GM10847 (cell line): ENCODE results near the gene SLC16A11.

ENCODE experiments used
- POLR2A ChIP-seq: IDR thresholded peaks from 2 replicates; pipeline ENCODE4 v1.6.1; 2011; ENCODE audit not compliant: insufficient read length; ENCODE audit errors: extremely low read depth

The SLC16A11 gene

DNA sequence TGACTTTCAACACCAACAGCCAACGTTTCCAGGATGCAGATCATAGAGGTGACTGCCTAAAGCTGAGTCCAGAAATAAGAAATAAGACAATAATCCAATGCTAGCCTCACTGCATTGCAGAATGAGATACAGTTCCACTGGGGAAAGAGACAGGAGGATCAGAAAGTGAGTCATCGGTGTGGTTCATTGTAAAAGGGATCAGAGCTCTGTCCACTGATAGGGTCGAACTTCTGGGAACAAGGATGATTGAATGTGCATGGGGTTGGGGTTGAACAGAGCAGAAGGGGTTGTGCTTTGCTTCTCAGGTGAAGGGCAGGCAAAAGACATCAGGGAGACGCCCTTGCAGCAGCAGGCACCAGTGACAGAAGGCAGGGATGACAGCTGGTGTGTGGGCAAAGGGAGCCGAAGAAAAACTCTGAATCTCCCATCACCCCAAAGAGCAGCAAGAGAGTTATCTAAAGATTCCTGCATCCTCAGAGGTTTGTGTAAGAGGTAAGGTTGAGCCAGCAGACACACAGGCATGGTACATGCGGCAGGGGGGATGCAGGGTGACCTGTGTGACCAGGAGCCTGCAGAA, 19.7 kb upstream of the SLC16A11 start:
- no peak for TF ChIP-seq POLR2A

DNA sequence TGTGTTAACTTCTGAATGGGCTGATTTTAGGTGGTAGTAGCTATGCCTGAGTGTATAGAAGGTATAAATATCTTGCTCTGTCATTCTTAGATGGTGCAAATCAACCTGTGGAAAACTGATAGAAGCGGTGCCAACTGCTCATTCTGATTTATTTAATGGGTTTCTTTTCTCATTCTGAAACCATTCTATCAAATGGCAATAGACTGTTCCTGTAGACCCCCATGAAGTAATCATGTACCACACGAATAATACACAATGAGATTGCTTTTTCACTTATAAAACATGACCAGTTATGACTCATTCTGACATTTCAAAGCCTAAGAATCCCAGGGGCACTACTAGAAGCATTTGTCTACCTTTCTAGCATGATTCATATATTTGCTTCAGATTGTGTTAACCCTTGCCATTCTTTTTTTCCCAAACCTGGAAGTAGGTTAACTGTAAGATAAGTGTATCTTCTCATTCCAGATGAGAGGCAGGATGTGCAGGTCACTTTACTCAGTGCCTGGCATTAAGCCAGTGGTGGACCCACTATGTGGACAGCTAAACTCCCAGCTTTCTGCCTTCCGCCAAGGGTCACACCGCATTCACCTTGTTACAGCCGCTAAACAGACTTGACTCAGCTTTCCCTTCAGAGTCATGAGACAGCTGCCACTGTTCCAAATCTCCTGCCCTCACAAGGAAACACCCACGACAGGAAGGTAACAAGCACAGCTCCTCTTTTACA, 16.4 kb upstream of the SLC16A11 start:
- no peak for TF ChIP-seq POLR2A

DNA sequence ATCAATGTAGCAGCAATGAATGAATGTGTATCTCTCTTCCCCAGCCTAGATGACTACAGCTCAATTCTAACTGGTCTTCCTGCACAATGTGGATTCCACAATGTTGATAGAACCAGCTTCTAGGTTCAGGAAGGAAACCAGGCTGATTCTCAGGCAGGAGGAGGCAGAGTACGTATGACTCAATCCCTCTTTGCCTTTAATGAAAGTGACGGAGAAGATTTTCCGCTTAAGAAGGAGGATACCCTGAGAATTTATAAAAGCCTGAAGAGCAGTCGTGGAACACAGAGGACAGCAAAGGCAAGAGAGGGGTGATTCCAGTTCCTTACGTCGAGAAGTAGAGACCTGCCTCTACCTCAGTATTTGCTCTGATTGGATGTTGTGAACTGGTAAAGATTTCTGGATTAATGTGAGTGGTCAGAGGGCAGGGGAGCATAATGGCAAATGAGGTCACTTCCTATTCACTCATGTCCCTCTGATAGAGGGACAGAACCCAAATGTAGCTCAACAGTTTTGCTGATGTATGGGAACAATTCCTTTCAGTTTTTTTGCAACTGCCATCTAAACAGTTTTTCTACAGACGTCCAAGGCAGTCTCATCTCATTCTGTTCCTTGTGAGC, 15.0 kb upstream of the SLC16A11 start:
- TF ChIP-seq POLR2A, result no peak

DNA sequence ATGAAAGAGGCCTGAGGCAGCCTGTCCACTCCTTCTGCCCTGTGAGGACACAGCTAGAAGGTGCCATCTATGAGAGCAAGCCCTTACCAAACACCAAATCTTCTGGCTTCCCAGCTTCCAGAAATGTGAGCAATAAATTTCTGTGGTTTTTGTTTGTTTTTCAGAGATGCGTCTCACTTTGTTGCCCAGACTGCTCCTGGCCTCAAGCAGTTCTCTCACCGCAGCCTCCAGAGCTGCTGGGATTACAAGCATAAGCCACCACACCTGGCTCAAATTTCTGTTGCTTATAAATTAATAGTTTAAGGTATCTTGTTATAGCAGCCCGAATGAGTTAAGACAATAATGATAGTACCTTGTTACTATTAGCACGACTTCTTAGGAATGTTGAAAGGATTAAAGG, 12.5 kb upstream of the SLC16A11 start:
- no peak for TF ChIP-seq POLR2A

DNA sequence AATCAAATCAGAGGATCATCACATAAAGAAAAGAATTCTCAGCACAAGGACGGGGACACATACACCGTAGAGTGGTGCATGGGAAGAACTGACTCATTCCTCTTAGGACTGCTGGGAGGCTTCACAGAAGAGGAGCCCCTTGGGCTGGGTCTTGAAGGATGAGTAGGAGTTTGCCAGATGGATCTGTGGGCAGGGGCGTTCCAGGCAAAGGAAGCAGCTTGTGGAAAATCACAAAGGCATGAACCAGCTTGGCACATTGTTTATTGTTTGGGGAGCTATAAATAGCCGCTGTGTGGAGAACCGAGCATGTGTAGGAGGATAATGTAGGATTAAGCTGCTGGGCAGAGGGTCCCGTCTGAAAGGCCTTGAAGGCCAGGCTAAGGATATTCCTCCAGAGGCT, 5.1 kb upstream of the SLC16A11 start:
- TF ChIP-seq POLR2A, result no peak

DNA sequence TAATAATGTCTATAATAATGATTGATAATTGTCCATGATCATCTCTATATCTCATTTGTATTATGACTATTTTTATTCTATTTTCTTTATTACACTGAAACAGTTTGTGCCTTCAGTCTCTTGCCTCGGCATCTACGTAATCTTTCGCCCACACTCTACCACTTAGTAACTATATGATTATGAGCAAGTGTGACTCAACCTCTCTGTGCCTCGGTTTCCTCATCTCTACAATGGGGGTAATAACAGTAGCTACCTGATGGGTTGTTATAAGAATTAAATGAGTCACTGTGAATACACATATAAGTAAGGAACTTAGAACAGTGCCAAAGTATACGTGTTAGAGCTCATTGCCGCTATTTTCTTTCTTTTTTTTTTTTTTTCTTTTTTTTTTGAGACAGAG, 3.7 kb upstream of the SLC16A11 start:
- no peak for TF ChIP-seq POLR2A

DNA sequence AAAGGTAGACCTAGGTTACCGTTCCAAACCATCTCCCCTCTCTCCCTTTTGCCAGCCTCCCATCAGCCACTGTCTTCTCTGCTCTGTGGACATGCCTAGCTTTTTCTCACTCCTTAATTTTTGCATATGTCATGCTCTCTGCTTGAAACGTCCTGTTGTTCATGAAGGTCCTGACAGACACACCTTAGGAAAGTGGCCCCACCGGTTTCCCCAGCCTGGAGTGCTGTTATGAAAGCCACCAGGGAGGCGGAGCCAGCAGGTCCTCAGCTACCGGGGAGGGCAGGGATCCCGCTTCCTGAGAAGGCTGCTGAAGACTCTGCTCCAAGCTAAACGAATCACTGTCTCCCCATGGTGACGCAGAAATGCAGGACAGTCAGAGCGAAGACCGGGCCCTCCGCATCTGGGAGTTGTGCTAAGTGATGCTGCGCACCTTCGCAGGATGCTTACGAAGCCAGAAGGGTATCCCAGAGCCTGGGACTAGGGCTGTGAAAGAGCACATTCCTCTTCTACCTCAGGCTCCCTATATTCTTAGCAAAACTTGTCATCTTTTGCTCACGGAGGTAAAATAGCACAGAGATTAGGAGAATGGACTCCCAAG, 2.3 kb upstream of the SLC16A11 start:
- TF ChIP-seq POLR2A, result no peak

DNA sequence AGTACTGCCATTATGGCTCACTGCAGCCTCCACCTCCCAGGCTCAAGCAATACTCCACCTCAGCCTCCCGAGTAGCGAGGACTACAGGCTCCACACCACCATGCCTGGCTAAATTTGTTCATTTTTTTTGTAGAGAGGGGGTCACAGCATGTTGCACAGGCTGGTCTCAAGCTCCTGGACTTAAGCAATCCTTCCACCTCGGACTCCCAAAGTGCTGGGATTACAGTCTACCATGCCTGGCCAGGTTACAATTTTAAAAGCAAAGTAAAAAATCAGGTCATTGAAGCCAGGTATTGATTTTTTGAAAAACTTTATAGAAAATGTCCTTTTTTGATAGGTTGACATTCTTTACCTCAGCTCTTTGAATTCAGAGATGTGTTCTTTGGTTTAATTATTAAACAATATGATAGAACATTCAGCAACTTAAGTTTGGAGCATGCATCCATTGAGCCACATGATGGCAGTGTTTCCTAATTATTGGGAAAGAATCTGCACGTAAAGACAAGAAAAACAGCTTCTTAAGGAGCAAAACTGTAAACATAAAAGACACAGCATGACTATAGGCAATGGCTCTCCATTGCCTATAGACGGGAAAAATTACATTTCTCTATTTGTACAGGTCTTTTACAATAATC, 1.7 kb upstream of the SLC16A11 start:
- no peak for TF ChIP-seq POLR2A

DNA sequence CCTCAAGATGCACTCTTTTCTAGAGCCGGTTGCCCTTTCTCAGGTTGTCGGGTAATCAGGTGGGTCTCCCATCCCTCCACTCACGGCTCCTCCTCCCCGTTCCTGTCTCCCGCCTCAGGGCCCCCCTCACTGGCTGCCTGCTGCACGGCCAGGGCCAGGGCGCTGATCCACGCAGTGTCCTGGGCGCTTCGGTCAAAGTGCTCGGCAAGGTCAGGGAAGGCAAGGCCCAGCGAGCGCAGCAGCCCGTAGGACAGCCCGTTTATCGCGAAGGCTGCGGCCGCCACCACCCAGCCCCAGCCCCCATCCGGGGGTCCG, 753 bp downstream of the SLC16A11 start:
- TF ChIP-seq POLR2A, result no peak

DNA sequence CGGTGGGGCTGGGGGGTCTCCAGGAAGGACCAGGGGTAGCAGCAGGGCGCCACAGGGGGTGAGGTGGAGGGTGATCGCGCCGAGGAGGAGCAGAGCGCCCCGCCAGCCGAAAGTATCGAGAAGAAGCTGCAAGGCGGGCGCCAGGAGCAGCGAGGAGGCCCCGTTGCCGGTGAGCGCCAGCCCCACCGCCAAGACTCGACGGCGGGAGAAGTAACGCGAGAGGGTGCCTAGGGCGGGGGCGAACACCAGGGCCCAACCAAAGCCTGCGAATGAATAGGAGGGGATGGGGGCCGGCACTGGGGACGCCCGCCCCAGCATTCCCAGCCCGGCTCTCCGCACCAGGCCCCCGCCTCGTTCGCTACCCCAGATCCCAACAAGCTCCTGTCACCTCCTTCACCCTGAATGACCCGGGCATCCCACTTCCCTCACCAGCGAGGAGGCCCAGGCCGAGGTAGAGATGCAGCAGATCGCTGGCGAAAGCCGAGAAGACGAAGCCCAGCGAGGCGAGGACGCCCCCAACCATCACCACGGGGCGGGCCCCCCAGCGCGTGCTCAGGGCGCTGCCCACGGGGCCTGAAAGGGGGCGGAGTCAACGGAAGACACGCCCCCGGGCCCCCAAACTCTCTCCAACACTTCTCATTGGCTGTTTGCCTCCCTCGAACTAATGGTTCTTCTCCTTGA, 1.3 kb downstream of the SLC16A11 start:
- no peak for TF ChIP-seq POLR2A

DNA sequence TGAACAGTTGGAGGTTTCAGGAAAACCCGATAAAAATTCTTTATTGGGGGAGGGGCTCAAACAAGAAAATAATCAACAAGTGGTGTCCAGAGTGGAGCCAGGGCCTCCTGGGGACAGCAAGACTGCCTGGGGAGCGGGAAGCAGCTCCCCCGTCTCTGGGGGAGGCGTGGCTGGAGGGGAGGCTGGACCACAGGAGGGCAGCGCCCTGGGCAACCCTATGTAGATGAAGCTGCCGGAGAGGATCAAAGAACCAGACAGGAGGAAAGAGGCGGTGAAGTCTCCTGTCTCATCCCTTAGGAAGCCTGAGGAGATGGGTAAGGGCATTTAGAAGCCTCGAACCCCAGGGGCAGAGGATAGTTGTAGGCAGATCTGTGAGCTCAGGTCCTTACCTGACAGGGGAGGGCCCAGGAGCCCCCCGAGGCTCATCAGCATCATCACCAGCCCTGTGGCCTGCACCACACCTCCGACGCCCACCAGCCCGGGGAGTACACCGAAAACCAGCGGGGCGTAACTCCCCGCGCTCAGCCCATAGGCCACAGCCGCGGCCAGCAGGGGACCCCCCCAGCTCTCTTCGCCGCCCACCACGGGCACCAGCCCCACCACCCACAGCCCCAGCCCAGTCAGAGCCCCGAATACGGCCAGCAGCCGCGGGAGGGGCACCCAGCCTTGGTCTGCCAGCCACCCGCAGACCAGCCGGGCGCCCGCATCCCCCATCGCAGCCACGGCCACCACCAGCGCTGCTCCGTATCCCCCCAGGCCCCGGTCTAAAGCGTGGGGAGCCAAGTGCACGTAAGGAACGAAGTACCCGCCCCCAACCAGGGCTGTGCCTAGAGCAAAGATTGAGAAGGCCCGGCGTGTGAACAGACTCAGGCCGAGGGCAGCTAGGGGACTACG, 2.0 kb downstream of the SLC16A11 start:
- no peak for TF ChIP-seq POLR2A

DNA sequence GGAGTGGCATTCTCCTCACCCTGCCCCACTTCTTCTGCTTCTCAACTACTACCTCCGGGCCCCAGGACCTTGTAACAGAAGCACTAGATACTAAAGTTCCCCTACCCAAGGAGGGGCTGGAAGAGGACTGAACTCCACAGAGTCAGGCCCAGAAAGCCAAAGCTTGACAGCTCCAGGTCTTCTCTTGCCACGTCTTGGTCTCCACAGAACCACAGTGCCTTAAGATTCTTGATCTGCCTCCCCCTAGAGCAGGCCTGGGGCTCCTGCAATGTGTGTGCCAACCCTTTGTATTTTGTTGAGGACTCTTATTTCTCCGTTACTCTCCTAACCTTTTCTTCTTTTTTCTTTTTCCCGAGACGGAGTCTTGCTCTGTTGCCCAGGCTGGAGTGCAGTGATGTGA, 4.1 kb downstream of the SLC16A11 start:
- no peak for TF ChIP-seq POLR2A

DNA sequence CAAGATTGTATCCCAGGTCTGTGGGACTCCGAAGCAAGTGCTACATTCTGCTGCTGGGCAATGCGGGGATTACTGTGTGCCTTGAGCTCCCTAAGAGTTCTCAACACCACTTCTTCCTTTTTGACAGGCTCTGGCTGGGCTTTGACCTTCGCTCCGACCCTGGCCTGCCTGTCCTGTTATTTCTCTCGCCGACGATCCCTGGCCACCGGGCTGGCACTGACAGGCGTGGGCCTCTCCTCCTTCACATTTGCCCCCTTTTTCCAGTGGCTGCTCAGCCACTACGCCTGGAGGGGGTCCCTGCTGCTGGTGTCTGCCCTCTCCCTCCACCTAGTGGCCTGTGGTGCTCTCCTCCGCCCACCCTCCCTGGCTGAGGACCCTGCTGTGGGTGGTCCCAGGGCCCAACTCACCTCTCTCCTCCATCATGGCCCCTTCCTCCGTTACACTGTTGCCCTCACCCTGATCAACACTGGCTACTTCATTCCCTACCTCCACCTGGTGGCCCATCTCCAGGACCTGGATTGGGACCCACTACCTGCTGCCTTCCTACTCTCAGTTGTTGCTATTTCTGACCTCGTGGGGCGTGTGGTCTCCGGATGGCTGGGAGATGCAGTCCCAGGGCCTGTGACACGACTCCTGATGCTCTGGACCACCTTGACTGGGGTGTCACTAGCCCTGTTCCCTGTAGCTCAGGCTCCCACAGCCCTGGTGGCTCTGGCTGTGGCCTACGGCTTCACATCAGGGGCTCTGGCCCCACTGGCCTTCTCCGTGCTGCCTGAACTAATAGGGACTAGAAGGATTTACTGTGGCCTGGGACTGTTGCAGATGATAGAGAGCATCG, 5.6 kb downstream of the SLC16A11 start:
- TF ChIP-seq POLR2A, result no peak
